ENCODE results near the gene PHF21A. TPM values are rescaled to one million over a fixed set of nuclear protein-coding genes. Genes with fewer than 3 reads are reported as not detected.

Gene PHF21A
- total and polyA plus RNA-seq, 10 of the 15 experiments (the other 5 are each of a cell fraction or from before 2014, with no cell fraction given): 2.6 to 37.2 (median 16.0) TPM

DNA sequence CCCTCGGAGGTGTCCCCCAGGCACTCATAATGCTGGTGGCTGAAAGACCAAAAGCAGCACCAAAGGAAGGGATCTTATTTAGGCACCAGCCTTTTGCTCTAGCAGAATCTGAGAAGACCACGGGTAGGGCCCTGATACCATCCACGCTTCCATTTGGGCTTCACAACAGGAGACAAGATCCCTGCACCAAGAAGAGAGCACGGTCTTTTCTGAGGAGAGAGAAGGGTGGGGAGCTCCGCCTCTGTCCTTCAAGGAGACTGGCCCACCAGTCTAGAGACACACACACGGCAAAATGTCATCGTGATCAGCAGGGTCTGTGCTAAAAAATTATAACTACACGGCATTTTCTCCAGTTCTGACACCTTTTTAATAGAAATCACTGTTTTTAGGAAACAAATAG is 189.0 kb downstream of the PHF21A start:
- Histone ChIP-seq H3K4me2 (ENCODE audit: control insufficient read depth, insufficient read depth) (no peak overlapping the region), H3K27me3 (replicated peaks in 1 of 2; ENCODE audit: control insufficient read depth in 2 of 2, insufficient read depth in 2 of 2, low read length in 1 of 2) (no peaks in the 10 kb centered on the region), H3K4me3 (no peak overlapping the region), H2AFZ (ENCODE audit: control insufficient read depth, low read depth, low read length) (no peak overlapping the region), H3K9me3 (replicated peaks; ENCODE audit: control insufficient read depth, insufficient read depth, low read length) (no peaks in the 10 kb centered on the region), H3K79me2 (ENCODE audit: control insufficient read depth, insufficient read depth, low read length) (no peaks in the 10 kb centered on the region), H3K36me3 (ENCODE audit: control insufficient read depth in 2 of 2, insufficient read depth in 2 of 2, low read length in 1 of 2) (peaks cover 3 to 12% of the 10 kb centered on the region in 2 experiments; a peak in 2 of 4 replicates), H3K9ac (ENCODE audit: control insufficient read depth, insufficient read depth, low read length) (no peak overlapping the region), H3K27ac (ENCODE audit: control insufficient read depth, insufficient read depth) (no peak overlapping the region), H4K20me1 (ENCODE audit: control insufficient read depth, insufficient read depth) (peaks cover 6% of the 10 kb centered on the region), H3K4me1 (ENCODE audit: control insufficient read depth, insufficient read depth, low read length) (peaks cover 55% of the 10 kb centered on the region)
- ChIA-PET POLR2A (interaction anchor here (0.6 to 1.0 kb wide), 3 partner anchors 11 to 422 kb away, joined by 3 to 7 read pairs (median 3); partner anchors contain the start of gene PEX16), RAD21 (ENCODE audit: unreplicated experiment) (interaction anchor here (1.2 to 3.2 kb wide), 2 partner anchors 9 to 33 kb away, joined by 3 to 18 read pairs; no protein-coding TSS in a partner anchor), SMC1A (ENCODE audit: uncharacterized antibody, unreplicated experiment) (no interaction called here), CTCF (interaction anchor here (1.0 to 3.3 kb wide), 2 partner anchors 33 kb away, joined by 3 to 20 read pairs; no protein-coding TSS in a partner anchor)
- no peak for ATAC-seq
- intact Hi-C loops (cut with micrococcal nuclease; ENCODE audit: unreplicated experiment): no loop called here
- no peak for DNase-seq (ENCODE audit: low read depth, low spot score)
- 95% methylated on average over 8 of the region's 8 CpGs for WGBS (ENCODE audit: insufficient coverage, insufficient replicate concordance, low lambda C conversion rate, missing lambda C conversion rate)
- in situ Hi-C loops (cut with MboI): no loop called here
- TF ChIP-seq SMAD1 (IDR thresholded peaks at IDR 0.05; ENCODE audit: low read depth, partially characterized antibody) (no peak), SPI1 (IDR thresholded peaks at IDR 0.05; ENCODE audit: borderline replicate concordance, insufficient read depth, low read depth, low read length) (no peak), TAF1 (IDR thresholded peaks at IDR 0.05; ENCODE audit: borderline replicate concordance, low read depth, low read length) (no peak), HDAC2 (IDR thresholded peaks at IDR 0.05) (no peak), BACH1 (IDR thresholded peaks at IDR 0.05; ENCODE audit: borderline replicate concordance) (no peak), RBBP5 (conservative IDR thresholded peaks at IDR 0.05) (no peak)
- TF ChIP-seq, protein P1, sequence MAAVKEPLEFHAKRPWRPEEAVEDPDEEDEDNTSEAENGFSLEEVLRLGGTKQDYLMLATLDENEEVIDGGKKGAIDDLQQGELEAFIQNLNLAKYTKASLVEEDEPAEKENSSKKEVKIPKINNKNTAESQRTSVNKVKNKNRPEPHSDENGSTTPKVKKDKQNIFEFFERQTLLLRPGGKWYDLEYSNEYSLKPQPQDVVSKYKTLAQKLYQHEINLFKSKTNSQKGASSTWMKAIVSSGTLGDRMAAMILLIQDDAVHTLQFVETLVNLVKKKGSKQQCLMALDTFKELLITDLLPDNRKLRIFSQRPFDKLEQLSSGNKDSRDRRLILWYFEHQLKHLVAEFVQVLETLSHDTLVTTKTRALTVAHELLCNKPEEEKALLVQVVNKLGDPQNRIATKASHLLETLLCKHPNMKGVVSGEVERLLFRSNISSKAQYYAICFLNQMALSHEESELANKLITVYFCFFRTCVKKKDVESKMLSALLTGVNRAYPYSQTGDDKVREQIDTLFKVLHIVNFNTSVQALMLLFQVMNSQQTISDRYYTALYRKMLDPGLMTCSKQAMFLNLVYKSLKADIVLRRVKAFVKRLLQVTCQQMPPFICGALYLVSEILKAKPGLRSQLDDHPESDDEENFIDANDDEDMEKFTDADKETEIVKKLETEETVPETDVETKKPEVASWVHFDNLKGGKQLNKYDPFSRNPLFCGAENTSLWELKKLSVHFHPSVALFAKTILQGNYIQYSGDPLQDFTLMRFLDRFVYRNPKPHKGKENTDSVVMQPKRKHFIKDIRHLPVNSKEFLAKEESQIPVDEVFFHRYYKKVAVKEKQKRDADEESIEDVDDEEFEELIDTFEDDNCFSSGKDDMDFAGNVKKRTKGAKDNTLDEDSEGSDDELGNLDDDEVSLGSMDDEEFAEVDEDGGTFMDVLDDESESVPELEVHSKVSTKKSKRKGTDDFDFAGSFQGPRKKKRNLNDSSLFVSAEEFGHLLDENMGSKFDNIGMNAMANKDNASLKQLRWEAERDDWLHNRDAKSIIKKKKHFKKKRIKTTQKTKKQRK (IDR thresholded peaks at IDR 0.05; ENCODE audit: low read depth, low read length): no peak
- TF ChIP-seq, protein P2, sequence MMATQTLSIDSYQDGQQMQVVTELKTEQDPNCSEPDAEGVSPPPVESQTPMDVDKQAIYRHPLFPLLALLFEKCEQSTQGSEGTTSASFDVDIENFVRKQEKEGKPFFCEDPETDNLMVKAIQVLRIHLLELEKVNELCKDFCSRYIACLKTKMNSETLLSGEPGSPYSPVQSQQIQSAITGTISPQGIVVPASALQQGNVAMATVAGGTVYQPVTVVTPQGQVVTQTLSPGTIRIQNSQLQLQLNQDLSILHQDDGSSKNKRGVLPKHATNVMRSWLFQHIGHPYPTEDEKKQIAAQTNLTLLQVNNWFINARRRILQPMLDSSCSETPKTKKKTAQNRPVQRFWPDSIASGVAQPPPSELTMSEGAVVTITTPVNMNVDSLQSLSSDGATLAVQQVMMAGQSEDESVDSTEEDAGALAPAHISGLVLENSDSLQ (IDR thresholded peaks at IDR 0.05): no peak
- BruUV-seq (replicated peaks): no TSS peak
- FAIRE-seq: no peak

All from GM12878 (cell line).